Osteocyte (in vitro differentiated cells): Measurements from ENCODE around the gene TMEM145. TPM values are rescaled to one million over a fixed set of nuclear protein-coding genes. Genes with fewer than 3 reads are reported as not detected.

ENCODE experiments used
- DNase-seq: peaks from one replicate; pipeline ENCODE4 v3.0.0; 2021; ENCODE audit warnings: mixed read lengths; ENCODE audit not compliant: unreplicated experiment; ENCODE audit errors: extremely low spot score
- H3K27ac Mint-ChIP-seq: one replicate; pipeline ENCODE4 v1.8.0; 2021; ENCODE audit warnings: mild to moderate bottlenecking, mixed read lengths; ENCODE audit not compliant: unreplicated experiment
- H3K27me3 Mint-ChIP-seq: one replicate; pipeline ENCODE4 v1.8.0; 2021; ENCODE audit warnings: mixed read lengths; ENCODE audit not compliant: unreplicated experiment
- H3K36me3 Mint-ChIP-seq: one replicate; pipeline ENCODE4 v1.8.0; 2021; ENCODE audit warnings: mixed read lengths; ENCODE audit not compliant: unreplicated experiment
- H3K4me1 Mint-ChIP-seq: one replicate; pipeline ENCODE4 v1.8.0; 2021; ENCODE audit warnings: mixed read lengths; ENCODE audit not compliant: unreplicated experiment
- H3K4me3 Mint-ChIP-seq: one replicate; pipeline ENCODE4 v1.8.0; 2021; ENCODE audit warnings: mild to moderate bottlenecking, moderate library complexity, mixed read lengths; ENCODE audit not compliant: unreplicated experiment
- H3K9me3 Mint-ChIP-seq: one replicate; pipeline ENCODE4 v1.8.0; 2021; ENCODE audit warnings: mixed read lengths; ENCODE audit not compliant: unreplicated experiment
- CTCF ChIP-seq: fragments of 200-600 bp; sonication (generic); IDR thresholded peaks from 2 replicates; pipeline ENCODE4 v1.5.0; 2021; ENCODE audit warnings: antibody characterized with exemption, mild to moderate bottlenecking, moderate library complexity
- total RNA-seq: library from RNA; stranded (reverse); gene quantifications from 2 replicates; pipeline ENCODE4 v1.2.1, GENCODE V29; 2021

TMEM145 gene
- total RNA-seq, 1 donor from 2014 or later: 0.78 TPM

GRCh38 chr19:42271861-42272534 is 41.1 kb upstream of the TMEM145 start:
- no peak overlapping the region for H3K4me3 Mint-ChIP-seq
- no peak overlapping the region for H3K27ac Mint-ChIP-seq
- DNase-seq: no peak

GRCh38 chr19:42272535-42272897 is 40.6 kb upstream of the TMEM145 start:
- no peak for TF ChIP-seq CTCF
- H3K4me3 Mint-ChIP-seq: no peak overlapping the region
- DNase-seq: no peak
- H3K4me1 Mint-ChIP-seq: peaks cover 56% of the 10 kb centered on the region
- no peaks in the 10 kb centered on the region for H3K9me3 Mint-ChIP-seq
- no peak overlapping the region for H3K27ac Mint-ChIP-seq
- H3K36me3 Mint-ChIP-seq: peaks cover 18% of the 10 kb centered on the region
- H3K27me3 Mint-ChIP-seq: no peaks in the 10 kb centered on the region

More at GRCh38 chr19:42271861-42272534, 41.1 kb upstream of the TMEM145 start:
- Mint-ChIP-seq H3K36me3 (peaks cover 18% of the 10 kb centered on the region), H3K4me1 (peaks cover 52% of the 10 kb centered on the region), H3K9me3 (no peaks in the 10 kb centered on the region), H3K27me3 (no peaks in the 10 kb centered on the region)
- TF ChIP-seq CTCF: no peak

- TF ChIP-seq CTCF: no peak
- Mint-ChIP-seq H3K9me3 (no peaks in the 10 kb centered on the region), H3K4me1 (peaks cover 56% of the 10 kb centered on the region), H3K4me3 (no peak overlapping the region), H3K36me3 (peaks cover 18% of the 10 kb centered on the region), H3K27ac (no peak overlapping the region), H3K27me3 (no peaks in the 10 kb centered on the region)
- no peak for DNase-seq
These were observed 40.1 kb upstream of the TMEM145 start for GRCh38 chr19:42272989-42273406.

- peaks cover 18% of the 10 kb centered on the region for H3K36me3 Mint-ChIP-seq
- no peak overlapping the region for H3K4me3 Mint-ChIP-seq
- no peaks in the 10 kb centered on the region for H3K27me3 Mint-ChIP-seq
These were observed 39.6 kb upstream of the TMEM145 start for GRCh38 chr19:42273407-42274064.

More at GRCh38 chr19:42273407-42274064, 39.6 kb upstream of the TMEM145 start:
- H3K27ac Mint-ChIP-seq: no peak overlapping the region
- TF ChIP-seq CTCF: no peak
- no peaks in the 10 kb centered on the region for H3K9me3 Mint-ChIP-seq
- DNase-seq: no peak
- H3K4me1 Mint-ChIP-seq: peaks cover 60% of the 10 kb centered on the region
